ENCODE measurements around the gene SLC18A2.
A peak's percentile ranks its signal among the peaks of the same experiment; 100 is the strongest.

SLC18A2 gene

DNA sequence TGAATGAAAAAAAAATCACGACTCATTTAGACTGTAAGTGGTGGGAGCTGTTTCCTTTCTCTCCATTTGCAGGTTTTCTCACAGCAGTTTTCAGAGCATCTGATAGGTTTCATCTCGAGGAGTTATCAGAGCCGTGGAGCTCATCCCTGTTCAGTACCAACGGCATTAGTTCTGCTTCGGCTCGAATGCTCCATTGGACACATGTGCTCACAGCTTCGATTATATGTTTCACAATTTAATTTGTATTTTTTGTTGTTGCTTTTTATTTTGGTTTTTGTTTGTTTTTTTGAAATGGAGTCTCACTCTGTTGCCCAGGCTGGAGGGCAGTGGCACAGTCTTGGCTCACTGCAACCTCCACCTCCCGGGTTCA, 1.5 kb downstream of the SLC18A2 start:
- ChIA-PET POLR2A (no interaction called here), CTCF (interaction anchor here (0.6 to 1.5 kb wide), 6 partner anchors 9 to 1017 kb away, joined by 3 to 8 read pairs (median 4); no protein-coding TSS in a partner anchor)
- Histone ChIP-seq H3K4me1 (ENCODE audit: control extremely low read depth in 1 of 4, control insufficient read depth in 4 of 4, insufficient read depth in 4 of 4, low read length in 3 of 4) (peaks cover 0 to 26% (median 25%) of the 10 kb centered on the region in 4 experiments), H3K27me3 (replicated peaks in 2 of 5; ENCODE audit: control insufficient read depth in 4 of 5, insufficient read depth in 5 of 5, low read length in 4 of 5) (peaks cover 0 to 12% (median 0%) of the 10 kb centered on the region in 5 experiments), H3K36me3 (ENCODE audit: control insufficient read depth in 4 of 4, insufficient read depth in 4 of 4, low read length in 3 of 4) (peaks cover 0 to 15% (median 3%) of the 10 kb centered on the region in 4 experiments), H3K27ac (ENCODE audit: insufficient read depth in 1 of 2, low read depth in 1 of 2, low read length in 2 of 2, poor library complexity in 1 of 2, severe bottlenecking in 2 of 2) (no peak overlapping the region), H3K9me3 (ENCODE audit: control extremely low read depth in 1 of 5, control insufficient read depth in 4 of 5, insufficient read depth in 2 of 5, low read depth in 1 of 5, low read length in 4 of 5) (peaks cover 0 to 8% (median 0%) of the 10 kb centered on the region in 5 experiments), H3K4me3 (ENCODE audit: control insufficient read depth in 1 of 7, extremely low read depth in 1 of 7, insufficient read depth in 4 of 7, low read depth in 2 of 7, low read length in 6 of 7) (peak overlapping the region in 1 of 7 experiments; percentile 72)
- no peak for DNase-seq
- WGBS (ENCODE audit: insufficient coverage) = 72% methylated on average over 5 of the region's 8 CpGs

DNA sequence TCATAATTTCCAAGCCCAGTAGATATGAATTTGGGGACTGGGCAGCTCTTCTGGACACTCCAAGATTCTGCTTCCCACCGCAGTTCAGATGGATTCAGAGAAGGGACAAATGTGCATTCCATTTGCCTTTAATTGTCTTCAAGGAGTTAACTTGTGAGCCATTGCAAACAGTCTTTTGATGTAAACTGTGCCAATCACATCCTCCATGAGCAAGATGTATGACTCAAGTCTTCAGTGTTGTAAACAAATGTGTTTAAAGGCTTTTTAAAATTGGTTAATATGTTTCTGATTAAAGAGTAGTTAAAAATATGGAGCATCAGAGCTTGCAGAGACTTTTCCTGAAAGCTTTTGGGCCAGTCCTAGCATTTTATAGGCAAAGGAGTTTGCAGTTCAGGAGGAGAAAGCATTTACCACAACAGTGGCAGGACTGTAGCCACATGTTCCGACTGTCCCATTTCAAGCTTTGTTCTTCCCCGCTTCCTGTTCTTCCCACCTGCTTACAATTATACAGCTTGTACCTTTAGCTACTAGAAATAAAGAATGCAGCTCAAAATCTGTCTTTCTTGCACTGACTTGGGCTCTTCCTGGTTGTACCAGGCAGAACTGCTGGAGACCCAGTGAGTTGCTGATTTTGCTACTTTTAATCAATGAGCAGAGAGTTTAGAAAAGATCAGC, 6.2 kb downstream of the SLC18A2 start:
- Histone ChIP-seq H3K27me3 (replicated peaks in 2 of 5; ENCODE audit: control insufficient read depth in 4 of 5, insufficient read depth in 5 of 5, low read length in 4 of 5) (peaks cover 0 to 12% (median 0%) of the 10 kb centered on the region in 5 experiments), H3K36me3 (ENCODE audit: control insufficient read depth in 4 of 4, insufficient read depth in 4 of 4, low read length in 3 of 4) (peaks cover 0 to 25% (median 6%) of the 10 kb centered on the region in 4 experiments), H3K4me1 (ENCODE audit: control extremely low read depth in 1 of 4, control insufficient read depth in 4 of 4, insufficient read depth in 4 of 4, low read length in 3 of 4) (peaks cover 12 to 28% (median 16%) of the 10 kb centered on the region in 4 experiments), H3K9me3 (ENCODE audit: control extremely low read depth in 1 of 5, control insufficient read depth in 4 of 5, insufficient read depth in 2 of 5, low read depth in 1 of 5, low read length in 4 of 5) (no peaks in the 10 kb centered on the region), H3K4me3 (ENCODE audit: control insufficient read depth in 1 of 7, extremely low read depth in 1 of 7, insufficient read depth in 4 of 7, low read depth in 2 of 7, low read length in 6 of 7) (no peak overlapping the region), H3K27ac (ENCODE audit: insufficient read depth in 1 of 2, low read depth in 1 of 2, low read length in 2 of 2, poor library complexity in 1 of 2, severe bottlenecking in 2 of 2) (no peak overlapping the region)
- WGBS (ENCODE audit: insufficient coverage) = 89% methylated on average over 2 of the region's 3 CpGs
- DNase-seq = no peak
- POLR2A ChIA-PET = no interaction called here
- CTCF ChIA-PET = interaction anchor here (1.0 kb wide), 1 partner anchor 23 kb away, joined by 4 read pairs; no protein-coding TSS in a partner anchor

DNA sequence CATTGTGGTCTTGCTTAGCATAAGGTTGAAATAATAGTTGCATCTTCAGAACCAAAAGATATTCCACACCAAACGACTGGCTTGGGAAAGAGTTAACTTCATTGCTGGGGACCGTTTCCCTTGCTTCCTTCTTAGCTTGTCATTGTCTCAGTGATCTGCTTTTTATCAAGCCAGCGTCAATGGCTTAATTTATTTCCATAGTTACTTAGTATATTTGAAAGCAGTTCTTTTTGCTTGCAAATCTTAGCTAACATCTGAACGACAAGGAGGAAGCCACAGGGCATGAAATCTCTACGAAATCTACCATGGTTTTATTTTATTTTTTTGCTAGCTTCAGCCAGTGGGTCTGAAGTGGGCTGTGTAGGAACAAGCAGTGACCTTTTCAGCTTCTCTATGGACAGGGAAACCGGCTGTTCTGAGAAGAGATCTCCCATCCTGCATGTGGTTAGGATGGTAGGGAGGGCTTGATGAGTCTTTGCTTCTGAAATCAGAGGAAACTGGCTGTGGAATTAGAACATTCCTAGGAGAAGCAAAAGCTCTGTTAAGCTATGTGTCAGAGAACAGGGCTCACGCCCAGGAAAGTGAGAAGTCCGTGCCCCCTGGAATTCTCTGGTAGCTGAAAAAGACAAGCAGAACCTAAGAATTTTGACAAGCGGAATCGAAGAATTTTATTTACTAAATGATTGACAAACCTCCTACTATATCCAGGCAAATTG, 8.0 kb downstream of the SLC18A2 start:
- Histone ChIP-seq H3K4me3 (ENCODE audit: control insufficient read depth in 1 of 7, extremely low read depth in 1 of 7, insufficient read depth in 4 of 7, low read depth in 2 of 7, low read length in 6 of 7) (peak overlapping the region in 1 of 7 experiments; percentile 46), H3K27ac (ENCODE audit: insufficient read depth in 1 of 2, low read depth in 1 of 2, low read length in 2 of 2, poor library complexity in 1 of 2, severe bottlenecking in 2 of 2) (no peak overlapping the region), H3K9me3 (ENCODE audit: control extremely low read depth in 1 of 5, control insufficient read depth in 4 of 5, insufficient read depth in 2 of 5, low read depth in 1 of 5, low read length in 4 of 5) (no peaks in the 10 kb centered on the region), H3K4me1 (ENCODE audit: control extremely low read depth in 1 of 4, control insufficient read depth in 4 of 4, insufficient read depth in 4 of 4, low read length in 3 of 4) (peaks cover 11 to 25% (median 15%) of the 10 kb centered on the region in 4 experiments), H3K27me3 (replicated peaks in 2 of 5; ENCODE audit: control insufficient read depth in 4 of 5, insufficient read depth in 5 of 5, low read length in 4 of 5) (peaks cover 0 to 7% (median 0%) of the 10 kb centered on the region in 5 experiments), H3K36me3 (ENCODE audit: control insufficient read depth in 4 of 4, insufficient read depth in 4 of 4, low read length in 3 of 4) (peaks cover 0 to 26% (median 6%) of the 10 kb centered on the region in 4 experiments)
- 38% methylated on average over 9 of the region's 10 CpGs for WGBS (ENCODE audit: insufficient coverage)
- ChIA-PET POLR2A (interaction anchor here (0.9 kb wide), 1 partner anchor 9 kb away, joined by 4 read pairs; no protein-coding TSS in a partner anchor), CTCF (interaction anchor here (0.9 to 2.2 kb wide), 6 partner anchors 10 to 72 kb away, joined by 3 to 9 read pairs (median 6); no protein-coding TSS in a partner anchor)
- DNase-seq = peak in 2 of 3 donors; percentile 57 to 70

DNA sequence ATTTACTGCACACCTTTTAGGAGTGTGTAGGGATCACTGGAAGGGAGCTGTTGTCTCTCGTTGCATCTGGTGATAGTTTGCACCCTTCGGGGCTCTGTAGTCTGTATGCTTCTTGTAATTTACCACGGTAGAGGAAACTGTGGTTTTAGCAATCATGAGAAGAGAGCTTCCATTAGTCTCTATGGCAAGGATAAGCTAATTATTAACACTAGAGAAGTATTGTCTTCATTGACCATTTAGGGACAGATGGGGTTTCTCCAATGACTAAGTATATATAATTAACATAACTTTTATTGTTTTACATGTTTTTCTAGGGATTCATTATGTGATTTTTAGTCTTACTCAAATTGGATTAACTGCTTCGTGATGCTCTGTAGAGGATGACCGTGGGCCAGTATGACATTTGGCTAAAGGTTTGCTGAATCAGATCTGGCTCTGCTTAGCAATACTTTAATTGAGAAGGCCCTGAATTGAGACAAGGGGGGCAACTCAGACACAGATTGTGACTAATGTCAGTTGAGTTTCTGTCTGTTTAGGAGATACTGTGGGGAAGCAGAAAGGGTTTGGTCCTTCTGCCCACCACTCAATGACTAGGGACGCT, 8.7 kb downstream of the SLC18A2 start:
- no peaks in the 10 kb centered on the region for H3K9me3 ChIP-seq (ENCODE audit: control extremely low read depth in 1 of 5, control insufficient read depth in 4 of 5, insufficient read depth in 2 of 5, low read depth in 1 of 5, low read length in 4 of 5)
- 50% methylated on average over 2 of the region's 6 CpGs for WGBS (ENCODE audit: insufficient coverage)
- peaks cover 0 to 3% (median 0%) of the 10 kb centered on the region in 5 experiments for H3K27me3 ChIP-seq (replicated peaks in 2 of 5; ENCODE audit: control insufficient read depth in 4 of 5, insufficient read depth in 5 of 5, low read length in 4 of 5)
- peaks cover 0 to 29% (median 5%) of the 10 kb centered on the region in 4 experiments for H3K36me3 ChIP-seq (ENCODE audit: control insufficient read depth in 4 of 4, insufficient read depth in 4 of 4, low read length in 3 of 4)
- H3K27ac ChIP-seq (ENCODE audit: insufficient read depth in 1 of 2, low read depth in 1 of 2, low read length in 2 of 2, poor library complexity in 1 of 2, severe bottlenecking in 2 of 2) = no peak overlapping the region
- H3K4me1 ChIP-seq (ENCODE audit: control extremely low read depth in 1 of 4, control insufficient read depth in 4 of 4, insufficient read depth in 4 of 4, low read length in 3 of 4) = peaks cover 11 to 25% (median 15%) of the 10 kb centered on the region in 4 experiments
- POLR2A ChIA-PET = no interaction called here
- CTCF ChIA-PET = interaction anchor here (0.9 to 2.2 kb wide), 7 partner anchors 9 to 71 kb away, joined by 3 to 9 read pairs (median 5); no protein-coding TSS in a partner anchor
- DNase-seq = peak in 2 of 3 donors; percentile 40 to 62
- H3K4me3 ChIP-seq (ENCODE audit: control insufficient read depth in 1 of 7, extremely low read depth in 1 of 7, insufficient read depth in 4 of 7, low read depth in 2 of 7, low read length in 6 of 7) = no peak overlapping the region

DNA sequence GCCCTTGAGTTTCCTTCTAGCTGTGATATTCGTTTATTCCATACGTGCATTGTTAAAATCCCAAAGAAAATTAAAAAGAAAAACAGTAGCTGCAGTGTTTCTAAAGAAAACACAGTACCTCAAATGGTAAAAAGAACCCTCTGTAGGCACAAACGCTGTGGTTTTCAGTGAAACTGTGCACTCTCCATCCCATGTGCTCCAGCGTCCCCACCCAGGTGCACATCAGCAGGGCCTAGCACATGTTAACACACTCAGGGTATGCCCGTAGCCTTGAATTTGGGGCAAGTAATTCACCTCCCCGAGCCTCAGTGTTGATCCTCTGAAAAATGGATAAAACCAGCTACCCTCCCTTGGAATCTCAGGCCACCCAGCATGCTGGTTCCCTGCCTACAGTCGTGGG, 9.5 kb downstream of the SLC18A2 start:
- DNase-seq = no peak
- H3K9me3 ChIP-seq (ENCODE audit: control extremely low read depth in 1 of 5, control insufficient read depth in 4 of 5, insufficient read depth in 2 of 5, low read depth in 1 of 5, low read length in 4 of 5) = no peaks in the 10 kb centered on the region
- H3K27me3 ChIP-seq (replicated peaks in 2 of 5; ENCODE audit: control insufficient read depth in 4 of 5, insufficient read depth in 5 of 5, low read length in 4 of 5) = peaks cover 0 to 2% (median 0%) of the 10 kb centered on the region in 5 experiments
- WGBS (ENCODE audit: insufficient coverage) = 78% methylated on average over 6 of the region's 7 CpGs
- no peak overlapping the region for H3K4me3 ChIP-seq (ENCODE audit: control insufficient read depth in 1 of 7, extremely low read depth in 1 of 7, insufficient read depth in 4 of 7, low read depth in 2 of 7, low read length in 6 of 7)
- H3K36me3 ChIP-seq (ENCODE audit: control insufficient read depth in 4 of 4, insufficient read depth in 4 of 4, low read length in 3 of 4) = peaks cover 0 to 26% (median 3%) of the 10 kb centered on the region in 4 experiments
- POLR2A ChIA-PET = no interaction called here
- CTCF ChIA-PET = interaction anchor here (1.4 to 2.2 kb wide), 3 partner anchors 8 to 70 kb away, joined by 5 to 7 read pairs (median 5); no protein-coding TSS in a partner anchor
- no peak overlapping the region for H3K27ac ChIP-seq (ENCODE audit: insufficient read depth in 1 of 2, low read depth in 1 of 2, low read length in 2 of 2, poor library complexity in 1 of 2, severe bottlenecking in 2 of 2)
- H3K4me1 ChIP-seq (ENCODE audit: control extremely low read depth in 1 of 4, control insufficient read depth in 4 of 4, insufficient read depth in 4 of 4, low read length in 3 of 4) = peaks cover 11 to 25% (median 15%) of the 10 kb centered on the region in 4 experiments

DNA sequence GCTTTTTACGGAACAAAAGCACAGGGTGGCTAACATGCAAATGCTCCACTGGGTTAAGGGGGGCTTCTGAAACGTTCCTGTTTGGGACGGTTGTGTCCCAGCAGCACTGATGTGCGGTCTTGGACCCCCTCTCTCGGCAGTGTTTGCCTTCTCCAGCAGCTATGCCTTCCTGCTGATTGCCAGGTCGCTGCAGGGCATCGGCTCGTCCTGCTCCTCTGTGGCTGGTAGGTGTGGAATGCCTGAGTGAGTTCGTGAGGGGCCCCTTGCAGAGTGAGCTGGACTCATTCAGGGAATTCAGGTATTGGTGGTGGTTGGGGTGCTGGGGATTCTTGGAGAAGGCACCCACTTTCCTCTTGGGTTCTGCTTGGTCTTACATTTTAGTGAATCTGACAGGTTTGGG, 13.0 kb downstream of the SLC18A2 start:
- peaks cover 6 to 14% (median 10%) of the 10 kb centered on the region in 4 experiments for H3K4me1 ChIP-seq (ENCODE audit: control extremely low read depth in 1 of 4, control insufficient read depth in 4 of 4, insufficient read depth in 4 of 4, low read length in 3 of 4)
- H3K27me3 ChIP-seq (replicated peaks in 2 of 5; ENCODE audit: control insufficient read depth in 4 of 5, insufficient read depth in 5 of 5, low read length in 4 of 5) = no peaks in the 10 kb centered on the region
- no peak overlapping the region for H3K27ac ChIP-seq (ENCODE audit: insufficient read depth in 1 of 2, low read depth in 1 of 2, low read length in 2 of 2, poor library complexity in 1 of 2, severe bottlenecking in 2 of 2)
- POLR2A ChIA-PET = interaction anchor here (0.6 kb wide), 1 partner anchor 97 kb away, joined by 4 read pairs; no protein-coding TSS in a partner anchor
- 100% methylated on average over 6 of the region's 9 CpGs for WGBS (ENCODE audit: insufficient coverage)
- H3K9me3 ChIP-seq (ENCODE audit: control extremely low read depth in 1 of 5, control insufficient read depth in 4 of 5, insufficient read depth in 2 of 5, low read depth in 1 of 5, low read length in 4 of 5) = no peaks in the 10 kb centered on the region
- DNase-seq = no peak
- H3K4me3 ChIP-seq (ENCODE audit: control insufficient read depth in 1 of 7, extremely low read depth in 1 of 7, insufficient read depth in 4 of 7, low read depth in 2 of 7, low read length in 6 of 7) = no peak overlapping the region
- peaks cover 0 to 37% (median 11%) of the 10 kb centered on the region in 4 experiments for H3K36me3 ChIP-seq (ENCODE audit: control insufficient read depth in 4 of 4, insufficient read depth in 4 of 4, low read length in 3 of 4)
- CTCF ChIA-PET = no interaction called here

Measured in common myeloid progenitor, CD34-positive (primary cell).